Measurements from ENCODE around the gene USP24. TPM values are rescaled to one million over a fixed set of nuclear protein-coding genes. Genes with fewer than 3 reads are reported as not detected.

USP24 gene
- total RNA-seq, 1 experiment from 2014 or later = 35.3 TPM

DNA sequence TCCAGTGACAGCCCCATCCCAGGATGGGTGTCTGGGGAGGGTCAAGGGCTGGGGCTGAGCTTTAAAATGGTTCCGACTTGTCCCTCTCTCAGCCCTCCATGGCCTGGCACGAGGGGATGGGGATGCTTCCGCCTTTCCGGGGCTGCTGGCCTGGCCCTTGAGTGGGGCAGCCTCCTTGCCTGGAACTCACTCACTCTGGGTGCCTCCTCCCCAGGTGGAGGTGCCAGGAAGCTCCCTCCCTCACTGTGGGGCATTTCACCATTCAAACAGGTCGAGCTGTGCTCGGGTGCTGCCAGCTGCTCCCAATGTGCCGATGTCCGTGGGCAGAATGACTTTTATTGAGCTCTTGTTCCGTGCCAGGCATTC is 151.6 kb downstream of the USP24 start:
- H3K36me3 Mint-ChIP-seq (ENCODE audit: insufficient read depth in 1 of 3, low read depth in 3 of 3) = peaks cover under 1 to 77% (median 34%) of the 10 kb centered on the region in 3 experiments; a peak in 6 of 7 replicates
- Histone ChIP-seq H3K79me2 (ENCODE audit: insufficient read depth, low read length) (no peaks in the 10 kb centered on the region), H4K20me1 (ENCODE audit: control insufficient read depth, insufficient read depth, insufficient read length) (peaks cover 2% of the 10 kb centered on the region), H2BK20ac (ENCODE audit: low read depth, low read length, poor library complexity, severe bottlenecking) (no peak overlapping the region), H2BK120ac (ENCODE audit: low read depth, low read length, poor library complexity, severe bottlenecking) (no peak overlapping the region), H3T11ph (ENCODE audit: low read length) (no peak overlapping the region), H3K4ac (ENCODE audit: low read depth, low read length) (no peak overlapping the region), H2AK5ac (ENCODE audit: insufficient read length, low read length) (no peak overlapping the region), H3K27ac (ENCODE audit: insufficient read length, low read depth, low read length) (no peak overlapping the region), H3K9me3 (ENCODE audit: control insufficient read depth, low read depth, low read length) (no peaks in the 10 kb centered on the region), H4K5ac (ENCODE audit: insufficient read length, low read depth, low read length) (no peak overlapping the region), H2BK15ac (ENCODE audit: low read depth, low read length) (no peak overlapping the region), H3K14ac (ENCODE audit: insufficient read depth, low read length) (no peak overlapping the region), H4K91ac (ENCODE audit: insufficient read length, low read depth, low read length) (no peak overlapping the region), H2BK5ac (ENCODE audit: insufficient read length, low read length) (no peak overlapping the region), H3K56ac (ENCODE audit: insufficient read length, low read depth, low read length) (no peak overlapping the region), H4K8ac (replicated peaks; ENCODE audit: insufficient read length, low read depth, low read length) (no peak overlapping the region), H3K27me3 (ENCODE audit: insufficient read depth, low read length) (no peaks in the 10 kb centered on the region), H3K79me1 (ENCODE audit: insufficient read depth, low read depth, low read length, poor library complexity, severe bottlenecking) (no peaks in the 10 kb centered on the region), H3K23me2 (ENCODE audit: insufficient read length, low read depth, low read length, poor library complexity, severe bottlenecking) (no peaks in the 10 kb centered on the region), H2AFZ (ENCODE audit: low read length) (no peak overlapping the region), H3K18ac (ENCODE audit: insufficient read length, low read depth, low read length) (no peak overlapping the region), H3K4me2 (ENCODE audit: insufficient read depth, insufficient read length, low read length) (no peak overlapping the region), H2BK12ac (ENCODE audit: insufficient read length, low read depth, low read length) (no peak overlapping the region), H3K4me1 (ENCODE audit: insufficient read depth, low read length) (no peaks in the 10 kb centered on the region), H3K23ac (ENCODE audit: insufficient read length, low read depth, low read length) (no peak overlapping the region), H3K9ac (ENCODE audit: extremely low read depth, insufficient read length, low read length) (no peak overlapping the region)
- TF ChIP-seq, protein P1, sequence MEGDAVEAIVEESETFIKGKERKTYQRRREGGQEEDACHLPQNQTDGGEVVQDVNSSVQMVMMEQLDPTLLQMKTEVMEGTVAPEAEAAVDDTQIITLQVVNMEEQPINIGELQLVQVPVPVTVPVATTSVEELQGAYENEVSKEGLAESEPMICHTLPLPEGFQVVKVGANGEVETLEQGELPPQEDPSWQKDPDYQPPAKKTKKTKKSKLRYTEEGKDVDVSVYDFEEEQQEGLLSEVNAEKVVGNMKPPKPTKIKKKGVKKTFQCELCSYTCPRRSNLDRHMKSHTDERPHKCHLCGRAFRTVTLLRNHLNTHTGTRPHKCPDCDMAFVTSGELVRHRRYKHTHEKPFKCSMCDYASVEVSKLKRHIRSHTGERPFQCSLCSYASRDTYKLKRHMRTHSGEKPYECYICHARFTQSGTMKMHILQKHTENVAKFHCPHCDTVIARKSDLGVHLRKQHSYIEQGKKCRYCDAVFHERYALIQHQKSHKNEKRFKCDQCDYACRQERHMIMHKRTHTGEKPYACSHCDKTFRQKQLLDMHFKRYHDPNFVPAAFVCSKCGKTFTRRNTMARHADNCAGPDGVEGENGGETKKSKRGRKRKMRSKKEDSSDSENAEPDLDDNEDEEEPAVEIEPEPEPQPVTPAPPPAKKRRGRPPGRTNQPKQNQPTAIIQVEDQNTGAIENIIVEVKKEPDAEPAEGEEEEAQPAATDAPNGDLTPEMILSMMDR (conservative IDR thresholded peaks at IDR 0.05) = no peak
- H3K9me3 Mint-ChIP-seq = no peaks in the 10 kb centered on the region
- no peak overlapping the region; a peak in 1 of 5 replicates for H3K4me3 Mint-ChIP-seq
- H3K27me3 Mint-ChIP-seq (ENCODE audit: low read depth) = no peaks in the 10 kb centered on the region
- WGBS (ENCODE audit: extremely low coverage, insufficient read length, low lambda C conversion rate) = no CpG with 5 or more reads among the region's 9 CpGs
- no peak for DNase-seq
- no peak overlapping the region for H3K27ac Mint-ChIP-seq
- 0 out of 4 replicates have a peak, but pooled peaks cover 0 to 3% of the 10 kb centered on the region in 2 experiments for H3K4me1 Mint-ChIP-seq

All from H9 (cell line).